Testis (tissue), 2 donors: ENCODE results near the gene TFF1.

ENCODE experiments used
- CTCF ChIP-seq, 3 experiments: fragments of 450-650 bp in 2 of 3; fragments of 200-600 bp in 1 of 3; sonication (generic) in 1 of 3; IDR thresholded peaks; one replicate each; pipeline ENCODE4 v1.5.1; 2016 to 2019; ENCODE audit warnings: antibody characterized with exemption in 3 of 3, mild to moderate bottlenecking in 2 of 3, moderate library complexity in 1 of 3
- POLR2A ChIP-seq: fragments of 450-650 bp; IDR thresholded peaks from one replicate; pipeline ENCODE4 v1.6.1; 2017; ENCODE audit warnings: antibody characterized with exemption, mild to moderate bottlenecking, moderate library complexity

- TF ChIP-seq CTCF (IDR thresholded peaks at IDR 0.05) (no peak), POLR2A (no peak)
These were observed 46.8 kb upstream of the TFF1 start for GRCh38 chr21:42413093-42413492.
